OCI-LY7 (cell line): Measurements from ENCODE around the gene TTI1. TPM values are rescaled to one million over a fixed set of nuclear protein-coding genes. Genes with fewer than 3 reads are reported as not detected.
"Not testable (repeated sequence)": the region's sequence is repeated elsewhere in the genome, so short reads cannot be mapped to it uniquely, and the experiment has no call there.

Experiments used
- BruUV-seq: library from RNA; stranded (reverse); fragments of 400-500 nt; replicated peaks from 2 replicates; lab custom pipeline; 2021; lab: Mats Ljungman, UMichigan
- CTCF ChIA-PET: fragments of 300-600 bp; sonication (Branson Sonifier 250); formaldehyde crosslinking; loops from one replicate; lab custom pipeline; 2022; ENCODE audit warnings: antibody characterized with exemption; ENCODE audit not compliant: unreplicated experiment; lab: Charles Lee
- POLR2A ChIA-PET: fragments of 300-600 bp; sonication (Branson Sonifier 250); formaldehyde crosslinking; loops from one replicate; lab custom pipeline; 2022; ENCODE audit warnings: antibody characterized with exemption; lab: Charles Lee
- DNase-seq: peaks from one replicate; pipeline ENCODE4 v3.0.0-alpha.2; 2015; ENCODE audit warnings: low spot score
- H2AFZ ChIP-seq: fragments of 200-600 bp; sonication (generic), shearing (Covaris generic); 2 replicates; pipeline ENCODE4 v1.6.1; 2014; ENCODE audit warnings: mild to moderate bottlenecking, antibody characterized with exemption, low read length, moderate library complexity
- H3K27ac ChIP-seq: fragments of 200-600 bp; sonication (generic); 2 replicates; pipeline ENCODE4 v1.5.1; 2014; ENCODE audit warnings: mixed run types, low read depth, mild to moderate bottlenecking, moderate library complexity, low read length, inconsistent platforms; ENCODE audit not compliant: poor library complexity, severe bottlenecking
- H3K36me3 ChIP-seq: fragments of 200-600 bp; sonication (generic); 2 replicates; pipeline ENCODE4 v1.6.1; 2014; ENCODE audit warnings: mild to moderate bottlenecking, antibody characterized with exemption, low read length, moderate library complexity, mixed read lengths; ENCODE audit not compliant: insufficient read depth
- H3K4me1 ChIP-seq: fragments of 200-600 bp; sonication (generic); 2 replicates; pipeline ENCODE4 v1.5.1; 2014; ENCODE audit warnings: mild to moderate bottlenecking, low read length; ENCODE audit not compliant: insufficient read depth, poor library complexity, severe bottlenecking
- H3K4me2 ChIP-seq: fragments of 200-600 bp; sonication (generic); 2 replicates; pipeline ENCODE4 v1.6.1; 2014; ENCODE audit warnings: mild to moderate bottlenecking, low read length
- H3K4me3 ChIP-seq: fragments of 200-600 bp; sonication (generic); 2 replicates; pipeline ENCODE4 v1.5.1; 2014; ENCODE audit warnings: mild to moderate bottlenecking, low read depth, low read length; ENCODE audit not compliant: poor library complexity, severe bottlenecking
- H3K79me2 ChIP-seq: fragments of 200-600 bp; sonication (generic); 2 replicates; pipeline ENCODE4 v1.6.1; 2016; ENCODE audit warnings: low read depth, mild to moderate bottlenecking, low read length, moderate library complexity, mixed read lengths; ENCODE audit not compliant: insufficient read depth
- H3K9me2 ChIP-seq: fragments of 200-600 bp; sonication (generic); 2 replicates; pipeline ENCODE4 v1.6.1; 2016; ENCODE audit warnings: mild to moderate bottlenecking, low read length, mixed read lengths; ENCODE audit not compliant: insufficient read depth
- H3K9me3 ChIP-seq: fragments of 200-600 bp; sonication (generic); 2 replicates; pipeline ENCODE4 v1.6.1; 2014; ENCODE audit warnings: mild to moderate bottlenecking, mixed run types, low read length, mixed read lengths
- H4K20me1 ChIP-seq: fragments of 200-600 bp; sonication (generic); 2 replicates; pipeline ENCODE4 v1.6.1; 2014; ENCODE audit warnings: mild to moderate bottlenecking, antibody characterized with exemption, low read length, moderate library complexity, mixed read lengths; ENCODE audit not compliant: insufficient read depth
- CTCF ChIP-seq: fragments of 200-600 bp; sonication (generic); conservative IDR thresholded peaks from 2 replicates; pipeline ENCODE4 v1.5.1; 2014; ENCODE audit warnings: mild to moderate bottlenecking, antibody characterized with exemption, low read length, moderate library complexity, mixed read lengths
- EZH2phosphoT487 ChIP-seq: fragments of 200-600 bp; sonication (generic); IDR thresholded peaks from 2 replicates; pipeline ENCODE4 v1.6.1; 2018; ENCODE audit warnings: low read depth, borderline replicate concordance, mild to moderate bottlenecking, mixed run types, antibody characterized with exemption, low read length, moderate library complexity, mixed read lengths
- intact Hi-C: fragments of 100-400 bp; cut with micrococcal nuclease; formaldehyde crosslinking; loops from one replicate; pipeline ENCODE4 v1.10.0; 2022; ENCODE audit not compliant: unreplicated experiment
- total RNA-seq, 2 experiments: library from RNA; depleted of rRNA in 1 of 2; stranded (reverse); fragments of >200 nt in 1 of 2; shearing (Covaris generic) in 1 of 2; gene quantifications; 2 replicates each; pipeline ENCODE4 v1.2.3, GENCODE V29; 2014 to 2022

TTI1 gene
- total RNA-seq, 2 experiments from 2014 or later, result 22.4 to 28.7 TPM

GRCh38 chr20:37968841-37969401, 64.3 kb downstream of the TTI1 start:
- H3K4me2 ChIP-seq, result no peak overlapping the region
- intact Hi-C loops, result no loop called here
- CTCF ChIA-PET, result no interaction called here
- H3K36me3 ChIP-seq, result no peaks in the 10 kb centered on the region
- no peaks in the 10 kb centered on the region for H4K20me1 ChIP-seq
- no peak for DNase-seq
- POLR2A ChIA-PET, result interaction anchor here (0.9 kb wide), 1 partner anchor 11 kb away, joined by 3 read pairs; no protein-coding TSS in a partner anchor
- H3K79me2 ChIP-seq, result no peaks in the 10 kb centered on the region
- no peak overlapping the region for H3K27ac ChIP-seq
- H3K9me3 ChIP-seq, result no peaks in the 10 kb centered on the region
- BruUV-seq, result no TSS peak
- no peaks in the 10 kb centered on the region for H3K9me2 ChIP-seq
- H2AFZ ChIP-seq, result no peak overlapping the region
- TF ChIP-seq CTCF (no peak), EZH2phosphoT487 (no peak)
- no peaks in the 10 kb centered on the region for H3K4me1 ChIP-seq
- no peak overlapping the region for H3K4me3 ChIP-seq

- H3K4me1 ChIP-seq, H3K9me3 ChIP-seq, H3K9me2 ChIP-seq, H3K4me3 ChIP-seq, H3K27ac ChIP-seq, BruUV-seq, H2AFZ ChIP-seq, intact Hi-C loops, DNase-seq, H3K36me3 ChIP-seq, H3K4me2 ChIP-seq, CTCF ChIA-PET, H4K20me1 ChIP-seq, POLR2A ChIA-PET, H3K79me2 ChIP-seq: not testable (repeated sequence)
Observed at GRCh38 chr20:37963483-37963882, 69.8 kb downstream of the TTI1 start.

- Histone ChIP-seq H3K27ac (no peak overlapping the region), H3K4me1 (no peaks in the 10 kb centered on the region), H3K9me3 (no peaks in the 10 kb centered on the region), H3K9me2 (no peaks in the 10 kb centered on the region), H3K79me2 (no peaks in the 10 kb centered on the region), H2AFZ (no peak overlapping the region), H3K36me3 (no peaks in the 10 kb centered on the region), H3K4me2 (no peak overlapping the region), H3K4me3 (no peak overlapping the region), H4K20me1 (no peaks in the 10 kb centered on the region)
- CTCF ChIA-PET, result no interaction called here
- TF ChIP-seq CTCF (no peak), EZH2phosphoT487 (no peak)
- intact Hi-C loops, result no loop called here
- POLR2A ChIA-PET, result interaction anchor here (0.6 to 0.7 kb wide), 2 partner anchors 72 to 420 kb away, joined by 3 to 4 read pairs; no protein-coding TSS in a partner anchor
- no TSS peak for BruUV-seq
- DNase-seq, result no peak
Observed at GRCh38 chr20:37961066-37961465, 72.2 kb downstream of the TTI1 start.
